ENCODE measurements around the gene ZNF362.

ZNF362 gene

DNA sequence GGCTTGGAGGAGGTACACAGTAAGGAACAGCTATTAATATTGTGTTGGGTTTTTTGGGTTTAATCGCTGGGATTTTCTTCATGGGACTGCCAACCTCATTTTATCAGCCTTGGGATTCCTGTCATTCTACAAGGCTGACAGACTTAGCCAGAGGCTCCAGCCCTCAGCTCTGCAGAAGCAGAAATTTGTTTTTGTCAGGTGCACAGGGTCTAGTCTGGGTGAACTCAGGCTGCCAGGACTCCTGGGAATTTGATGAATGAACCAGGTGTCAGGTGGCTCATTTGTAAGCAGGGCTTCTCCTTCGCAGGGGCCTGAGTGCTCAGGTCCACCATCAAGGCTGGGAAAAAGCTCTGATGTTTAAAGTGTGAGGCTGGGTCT, 11.5 kb upstream of the ZNF362 start:
- DNase-seq (ENCODE audit: low read depth), result no peak
- H3K4me3 ChIP-seq (ENCODE audit: low read depth, low read length), result no peak overlapping the region
- TF ChIP-seq, protein P1, sequence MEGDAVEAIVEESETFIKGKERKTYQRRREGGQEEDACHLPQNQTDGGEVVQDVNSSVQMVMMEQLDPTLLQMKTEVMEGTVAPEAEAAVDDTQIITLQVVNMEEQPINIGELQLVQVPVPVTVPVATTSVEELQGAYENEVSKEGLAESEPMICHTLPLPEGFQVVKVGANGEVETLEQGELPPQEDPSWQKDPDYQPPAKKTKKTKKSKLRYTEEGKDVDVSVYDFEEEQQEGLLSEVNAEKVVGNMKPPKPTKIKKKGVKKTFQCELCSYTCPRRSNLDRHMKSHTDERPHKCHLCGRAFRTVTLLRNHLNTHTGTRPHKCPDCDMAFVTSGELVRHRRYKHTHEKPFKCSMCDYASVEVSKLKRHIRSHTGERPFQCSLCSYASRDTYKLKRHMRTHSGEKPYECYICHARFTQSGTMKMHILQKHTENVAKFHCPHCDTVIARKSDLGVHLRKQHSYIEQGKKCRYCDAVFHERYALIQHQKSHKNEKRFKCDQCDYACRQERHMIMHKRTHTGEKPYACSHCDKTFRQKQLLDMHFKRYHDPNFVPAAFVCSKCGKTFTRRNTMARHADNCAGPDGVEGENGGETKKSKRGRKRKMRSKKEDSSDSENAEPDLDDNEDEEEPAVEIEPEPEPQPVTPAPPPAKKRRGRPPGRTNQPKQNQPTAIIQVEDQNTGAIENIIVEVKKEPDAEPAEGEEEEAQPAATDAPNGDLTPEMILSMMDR (IDR thresholded peaks at IDR 0.05; ENCODE audit: low read depth, low read length, missing control alignments), result no peak

- TF ChIP-seq, protein P1 (IDR thresholded peaks at IDR 0.05; ENCODE audit: low read depth, low read length, missing control alignments), result no peak
- H3K4me3 ChIP-seq (ENCODE audit: low read depth, low read length), result no peak overlapping the region
- no peak for DNase-seq (ENCODE audit: low read depth)
These were observed 10.1 kb upstream of the ZNF362 start for GRCh38 chr1:33246171-33246570.

- no peak overlapping the region for H3K4me3 ChIP-seq (ENCODE audit: low read depth, low read length)
- TF ChIP-seq, protein P1 (IDR thresholded peaks at IDR 0.05; ENCODE audit: low read depth, low read length, missing control alignments), result no peak
- DNase-seq (ENCODE audit: low read depth), result no peak
These were observed 8.7 kb upstream of the ZNF362 start for GRCh38 chr1:33247545-33247944.

DNA sequence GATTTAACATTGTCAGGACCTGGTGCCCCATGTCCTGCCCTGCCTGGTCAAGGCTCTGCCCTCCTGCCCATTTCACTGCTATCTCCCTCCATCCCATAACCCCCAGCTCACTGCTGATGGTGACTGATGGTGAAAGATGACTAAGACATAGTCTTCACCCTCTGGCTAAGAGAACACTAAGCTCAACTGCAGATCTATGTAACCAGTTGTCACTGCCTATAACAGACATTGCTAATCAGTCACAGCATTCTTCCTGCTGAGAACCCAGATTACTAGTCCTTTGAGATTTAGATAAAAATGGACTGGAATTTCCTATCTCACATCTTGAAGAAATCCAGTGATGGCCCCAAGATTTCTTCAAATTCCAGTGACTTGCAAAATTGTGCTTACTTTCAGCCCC, 8.0 kb upstream of the ZNF362 start:
- TF ChIP-seq, protein P1 (IDR thresholded peaks at IDR 0.05; ENCODE audit: low read depth, low read length, missing control alignments), result no peak
- H3K4me3 ChIP-seq (ENCODE audit: low read depth, low read length), result no peak overlapping the region
- DNase-seq (ENCODE audit: low read depth), result no peak

GRCh38 chr1:33249422-33249821, 6.9 kb upstream of the ZNF362 start:
- TF ChIP-seq, protein P1 (IDR thresholded peaks at IDR 0.05; ENCODE audit: low read depth, low read length, missing control alignments), result no peak
- DNase-seq (ENCODE audit: low read depth), result no peak
- no peak overlapping the region for H3K4me3 ChIP-seq (ENCODE audit: low read depth, low read length)

DNA sequence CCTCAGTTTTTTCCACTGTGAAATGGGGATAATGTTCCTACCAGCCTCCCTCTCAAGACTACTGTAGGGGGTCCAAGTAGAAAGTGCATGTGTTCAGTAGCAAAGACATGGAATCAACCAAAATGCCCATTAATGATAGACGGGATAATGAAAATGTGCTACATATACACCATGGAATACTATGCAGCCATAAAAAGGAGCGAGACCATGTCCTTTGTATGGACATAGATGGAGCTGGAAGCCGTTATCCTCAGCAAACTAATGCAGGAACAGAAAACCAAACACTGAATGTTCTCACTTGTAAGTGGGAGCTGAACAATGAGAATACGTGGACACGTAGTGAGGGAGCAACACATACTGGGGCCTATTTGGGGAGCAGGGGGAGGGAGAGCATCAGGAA, 6.1 kb upstream of the ZNF362 start:
- TF ChIP-seq, protein P1 (IDR thresholded peaks at IDR 0.05; ENCODE audit: low read depth, low read length, missing control alignments), result no peak
- H3K4me3 ChIP-seq (ENCODE audit: low read depth, low read length), result no peak overlapping the region
- DNase-seq (ENCODE audit: low read depth), result no peak

DNA sequence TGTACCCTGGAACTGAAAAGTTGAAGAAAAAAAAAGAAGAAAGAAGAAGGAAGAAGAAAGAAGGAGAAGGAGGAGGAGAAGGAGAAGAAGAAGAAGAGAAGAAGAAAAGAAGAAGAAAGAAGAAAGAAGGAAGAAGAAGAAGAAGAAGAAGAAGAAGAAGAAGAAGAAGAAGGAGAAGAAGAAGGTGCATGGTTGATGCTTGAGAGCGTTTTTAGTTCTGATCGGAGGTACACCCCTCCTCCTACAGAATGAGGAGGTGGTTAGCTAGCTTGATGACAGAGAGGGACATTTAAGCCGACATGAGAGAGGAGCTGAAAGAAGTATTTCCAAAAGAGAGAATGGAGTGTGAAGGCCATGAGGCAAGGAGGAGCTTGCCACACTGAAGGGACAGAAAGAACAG, 5.6 kb upstream of the ZNF362 start:
- TF ChIP-seq, protein P1 (IDR thresholded peaks at IDR 0.05; ENCODE audit: low read depth, low read length, missing control alignments), result no peak
- H3K4me3 ChIP-seq (ENCODE audit: low read depth, low read length), result no peak overlapping the region
- no peak for DNase-seq (ENCODE audit: low read depth)
